Transverse colon (tissue), 4 donors: ENCODE data around the gene ITPKB.

Source experiments
- CTCF ChIP-seq, 5 experiments: fragments of 200-600 bp in 3 of 5; fragments of 450-650 bp in 2 of 5; sonication (generic) in 3 of 5; IDR thresholded peaks; 1 replicate in 2 of 5; 2 replicates in 3 of 5; pipeline ENCODE4 v1.5.1; 2016 to 2017; ENCODE audit warnings: antibody characterized with exemption in 5 of 5, inconsistent platforms in 3 of 5, mild to moderate bottlenecking in 2 of 5, moderate library complexity in 1 of 5
- POLR2AphosphoS5 ChIP-seq, 3 donors: sonication (generic); formaldehyde crosslinking; IDR thresholded peaks; one replicate each; pipeline ENCODE4 v1.6.1; 2016; ENCODE audit warnings: antibody characterized with exemption in 3 of 3

GRCh38 chr1:226655251-226656163, 83.6 kb downstream of the ITPKB start:
- TF ChIP-seq CTCF (IDR thresholded peaks at IDR 0.05) (no peak), POLR2AphosphoS5 (IDR thresholded peaks at IDR 0.05) (no peak)
